DMS114 treated with DMSO at 0.1 percent for 48 hours (cell line): ENCODE results near the gene ARHGAP44.
"Not testable (repeated sequence)": the region's sequence is repeated elsewhere in the genome, so short reads cannot be mapped to it uniquely, and the experiment has no call there.

Experiments
- DNase-seq: peaks from one replicate; lab custom pipeline; 2025; ENCODE audit not compliant: unreplicated experiment; lab: John Stamatoyannopoulos, UW

Gene ARHGAP44

DNA sequence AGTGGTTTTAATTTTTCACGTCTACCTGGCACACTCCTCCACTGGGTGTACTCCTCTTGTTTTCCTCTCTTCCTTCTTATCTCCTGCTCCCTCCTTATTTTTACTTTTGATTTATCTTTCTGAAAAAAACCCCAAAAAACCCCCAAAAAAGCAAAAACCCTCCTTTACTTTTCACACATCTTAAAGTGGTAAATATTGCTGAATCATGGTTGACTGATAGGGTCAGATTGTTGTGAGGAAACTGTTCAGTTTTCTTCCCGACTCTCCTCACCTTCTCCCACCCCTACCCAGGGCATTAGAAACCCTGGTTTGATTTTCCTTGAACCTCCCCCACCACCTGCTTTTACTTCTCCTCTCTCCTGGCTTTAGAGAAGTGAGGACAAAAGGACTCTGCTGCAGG is 25.4 kb downstream of the ARHGAP44 start:
- no peak for DNase-seq

- no peak for DNase-seq
Observed at GRCh38 chr17:12815642-12816141, 26.4 kb downstream of the ARHGAP44 start.

DNA sequence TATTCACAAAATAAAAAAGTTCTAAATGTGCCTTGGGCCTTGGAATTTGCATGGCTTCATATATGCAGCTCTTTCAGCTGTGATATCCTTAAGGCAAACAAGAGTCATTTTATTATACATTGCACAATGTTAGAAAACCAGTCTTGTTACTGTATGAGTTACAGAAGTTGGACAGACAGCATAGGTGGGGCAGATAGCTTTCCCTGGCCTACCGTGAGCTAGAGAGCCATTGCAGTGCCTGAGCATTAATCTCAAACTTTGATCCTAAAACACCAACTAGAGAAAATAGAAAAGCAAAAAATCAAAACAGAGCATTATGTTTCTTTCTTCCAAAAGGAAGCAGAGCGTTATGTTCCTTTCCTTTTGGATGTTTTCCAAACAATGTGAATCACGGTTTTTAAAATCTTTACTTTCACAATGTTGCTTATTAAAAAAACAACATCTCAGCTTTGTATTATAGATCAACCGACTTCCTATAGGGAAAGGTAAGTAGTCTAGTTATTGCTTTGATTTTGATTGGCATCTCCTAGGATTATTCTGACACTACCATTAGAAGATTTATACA is 32.2 kb downstream of the ARHGAP44 start:
- no peak for DNase-seq

DNA sequence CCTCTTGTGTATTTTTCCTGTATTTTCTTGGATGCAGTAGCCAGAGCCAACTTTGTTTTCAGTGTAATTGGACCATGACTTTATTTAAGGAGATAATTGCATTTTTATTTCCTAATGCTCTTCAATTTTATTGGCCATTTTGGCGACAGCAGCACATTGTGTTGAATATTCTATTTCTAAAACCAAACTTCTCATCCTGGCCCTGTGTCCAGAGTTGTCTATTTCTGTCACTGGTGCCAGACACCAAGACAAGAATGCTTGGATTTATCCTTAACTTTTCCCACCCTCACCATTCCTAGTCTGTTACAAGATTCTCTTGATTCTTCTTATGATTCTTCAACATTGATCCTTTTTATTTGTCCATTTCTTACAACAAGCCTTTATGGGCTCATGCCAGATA is 37.1 kb downstream of the ARHGAP44 start:
- DNase-seq, result no peak

DNA sequence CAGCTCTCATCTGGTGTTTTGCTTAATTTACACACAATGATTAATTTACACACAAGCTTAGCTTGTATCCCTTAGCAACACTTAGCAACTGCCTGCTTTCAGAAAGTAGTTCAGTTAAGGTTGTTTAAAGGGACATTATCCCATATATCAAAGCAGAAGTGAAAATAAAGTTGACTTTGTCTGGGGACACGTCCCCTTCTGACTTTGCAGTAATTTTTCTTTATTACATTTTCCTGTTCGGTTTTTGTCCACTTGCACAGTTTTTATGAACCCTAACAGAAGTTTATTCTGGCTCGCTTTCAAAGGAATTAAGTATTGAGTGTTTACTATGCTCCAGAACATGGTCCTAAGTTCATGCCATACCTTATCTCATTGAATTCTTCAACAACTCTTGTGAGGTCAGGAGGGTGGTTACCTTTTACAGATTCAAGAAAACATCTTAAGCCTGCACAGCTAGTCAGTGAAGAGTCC is 41.5 kb downstream of the ARHGAP44 start:
- DNase-seq, result no peak

DNA sequence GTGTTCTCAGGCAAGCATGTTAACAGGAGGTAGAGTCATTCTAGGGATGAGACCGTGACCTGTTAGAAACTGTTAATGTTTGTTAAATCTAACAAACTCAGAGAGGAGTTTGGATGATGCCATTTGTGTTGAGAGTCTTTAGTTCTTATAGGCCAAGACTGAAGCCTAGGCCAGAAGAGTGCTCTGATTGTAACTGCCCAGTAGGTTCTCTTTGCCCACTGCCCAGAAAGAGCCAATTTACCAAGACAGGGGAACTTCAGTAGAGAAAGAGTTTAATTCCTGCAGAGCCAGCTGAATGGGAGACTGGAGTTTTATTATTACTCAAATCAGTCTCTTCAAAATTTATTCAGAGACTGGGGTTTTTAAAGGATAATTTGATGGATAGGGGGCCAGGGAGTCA is 42.5 kb downstream of the ARHGAP44 start:
- no peak for DNase-seq

DNA sequence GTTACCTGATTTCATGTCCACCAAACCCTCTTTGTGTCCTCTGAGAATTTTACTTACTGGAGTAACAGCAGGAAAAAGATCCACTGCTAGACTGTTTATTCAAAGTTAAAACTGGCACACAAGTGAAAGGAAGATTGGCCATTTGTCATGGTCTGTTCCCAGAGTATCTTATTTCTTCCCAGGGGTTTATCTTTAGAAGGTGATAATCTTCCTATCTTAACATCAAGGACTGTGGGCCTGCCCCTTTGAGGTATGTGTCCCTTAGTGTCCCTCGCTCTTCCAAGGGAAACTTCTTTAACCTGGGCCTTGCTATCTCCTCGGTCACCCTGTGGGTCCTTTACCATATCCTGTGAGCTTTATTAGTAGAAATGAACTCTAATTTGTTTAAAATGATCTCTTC is 49.7 kb downstream of the ARHGAP44 start:
- no peak for DNase-seq

DNA sequence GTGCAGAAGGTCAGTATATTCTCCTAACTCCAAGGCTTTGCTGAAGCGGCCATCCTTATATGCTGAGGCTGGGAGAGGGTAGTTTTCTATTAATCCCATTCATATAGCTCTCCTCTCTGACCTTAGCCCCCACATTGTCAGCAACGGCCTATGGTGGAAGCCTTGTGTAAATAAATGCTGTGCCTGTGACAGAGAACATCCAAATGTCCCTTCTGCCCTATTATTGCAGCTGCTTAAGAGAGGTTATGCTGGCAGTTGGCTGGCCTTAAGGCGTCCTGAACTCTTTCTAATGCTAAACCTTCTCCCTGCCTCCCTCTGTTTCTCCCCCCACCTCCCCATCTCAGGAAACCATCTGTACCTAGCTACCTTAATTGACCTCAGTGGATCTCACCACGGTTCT is 53.6 kb downstream of the ARHGAP44 start:
- no peak for DNase-seq

- no peak for DNase-seq
Observed at GRCh38 chr17:12850996-12851395, 61.7 kb downstream of the ARHGAP44 start.

DNA sequence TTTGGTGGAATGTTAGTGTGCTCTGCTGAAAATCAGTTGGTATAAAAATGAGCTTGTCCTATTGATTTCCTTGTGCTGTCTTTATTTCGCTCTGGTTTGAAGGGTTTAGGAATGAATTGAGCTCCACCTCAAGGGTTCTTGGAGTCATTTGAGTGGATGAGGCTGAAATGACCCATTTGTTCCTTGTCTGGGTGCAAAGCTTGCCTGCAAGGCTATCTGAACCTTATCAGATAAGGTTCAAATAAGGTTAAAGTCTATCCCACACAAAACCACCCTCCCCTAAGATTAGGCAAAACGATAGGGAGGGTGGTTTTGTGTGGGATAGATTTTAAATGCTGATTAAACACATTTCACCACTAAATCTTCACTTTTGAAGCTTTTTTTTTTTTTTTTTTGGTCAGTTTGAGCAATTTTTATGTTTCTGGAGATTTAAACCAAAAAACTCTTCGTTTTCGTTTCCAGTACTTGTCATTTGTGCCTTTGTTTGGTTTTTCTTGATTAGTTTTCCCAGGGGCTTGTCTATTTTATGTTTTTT is 62.7 kb downstream of the ARHGAP44 start:
- no peak for DNase-seq

GRCh38 chr17:12853921-12854320 is 64.6 kb downstream of the ARHGAP44 start:
- DNase-seq, result no peak

- no peak for DNase-seq
Observed at GRCh38 chr17:12856416-12856815, 67.1 kb downstream of the ARHGAP44 start.

DNA sequence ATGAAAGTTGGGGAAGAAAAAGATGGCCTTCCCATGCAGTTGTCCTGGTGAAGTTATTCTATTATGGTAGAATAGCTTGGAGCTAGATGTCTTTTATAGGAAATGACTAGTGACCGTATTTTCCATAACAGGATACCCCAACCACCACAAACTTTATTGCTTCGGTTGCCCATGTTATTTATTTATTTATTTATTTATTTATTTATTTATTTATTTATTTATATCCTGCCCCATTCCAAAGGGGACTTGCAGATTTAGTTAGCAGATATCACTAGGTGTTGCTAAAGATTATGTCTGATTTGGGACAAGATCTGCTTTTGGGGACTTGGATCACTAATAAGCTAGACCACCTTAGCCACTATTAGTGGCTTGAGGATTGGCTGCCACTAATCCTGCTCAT is 68.3 kb downstream of the ARHGAP44 start:
- DNase-seq, result no peak

- DNase-seq, result no peak
Observed at GRCh38 chr17:12859520-12859919, 70.2 kb downstream of the ARHGAP44 start.

GRCh38 chr17:12865769-12866168 is 76.5 kb downstream of the ARHGAP44 start:
- no peak for DNase-seq

- no peak for DNase-seq
Observed at GRCh38 chr17:12866244-12866643, 76.9 kb downstream of the ARHGAP44 start.

DNA sequence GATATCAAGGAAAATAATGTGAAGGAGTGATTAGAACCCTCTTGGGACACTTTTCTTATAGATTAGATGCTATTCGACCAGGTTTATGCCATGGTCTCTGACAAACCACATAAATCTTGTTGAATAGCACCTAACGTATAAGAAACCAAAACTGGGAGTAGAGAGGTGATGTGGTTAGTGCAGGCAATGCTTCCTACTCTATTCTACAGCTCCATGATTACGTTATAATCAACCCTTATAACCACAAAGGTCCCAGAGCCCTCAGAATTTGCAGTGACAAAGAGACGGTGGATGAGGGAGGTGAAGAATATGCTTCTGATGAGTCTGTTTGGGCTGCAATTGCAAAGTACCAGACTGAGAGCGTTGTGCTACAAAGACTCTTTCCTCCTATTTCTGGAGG is 78.4 kb downstream of the ARHGAP44 start:
- no peak for DNase-seq

- not testable (repeated sequence) for DNase-seq
Observed at GRCh38 chr17:12873415-12874125, 84.3 kb downstream of the ARHGAP44 start.

- no peak for DNase-seq
Observed at GRCh38 chr17:12877953-12878669, 88.8 kb downstream of the ARHGAP44 start.

GRCh38 chr17:12879096-12879495 is 89.8 kb downstream of the ARHGAP44 start:
- DNase-seq, result not testable (repeated sequence)

DNA sequence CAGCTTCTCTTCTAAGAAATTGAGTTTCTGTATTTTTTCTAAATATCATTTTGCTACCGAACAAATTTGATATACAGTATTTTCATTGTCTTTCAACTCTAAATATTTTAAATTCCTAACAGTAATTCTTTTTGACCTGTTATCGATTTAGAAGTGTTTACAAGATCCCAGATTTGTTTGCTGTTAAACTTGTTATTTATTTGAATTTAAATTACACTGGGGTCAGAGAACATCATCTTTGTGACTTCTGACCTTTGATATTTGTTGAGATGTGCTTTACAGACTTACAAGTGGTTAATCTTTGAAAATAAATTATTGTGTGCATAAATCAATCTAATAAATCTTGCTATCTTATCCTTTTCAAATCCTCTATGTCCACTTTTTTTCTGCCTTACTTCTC is 94.2 kb downstream of the ARHGAP44 start:
- no peak for DNase-seq

GRCh38 chr17:12887088-12887487 is 97.8 kb downstream of the ARHGAP44 start:
- no peak for DNase-seq
